Liver (tissue), 9 donors: ENCODE results near the gene IFT122. TPM values are rescaled to one million over a fixed set of nuclear protein-coding genes. Genes with fewer than 3 reads are reported as not detected.

Source experiments
- DNase-seq: peaks from one replicate; pipeline ENCODE4 v3.0.0-alpha.2; 2017; ENCODE audit warnings: low spot score
- H3K27ac ChIP-seq, 2 donors: one replicate each; pipeline ENCODE4 v1.7.0; 2013; ENCODE audit warnings: inconsistent platforms in 2 of 2, low read length in 2 of 2, control low read depth in 1 of 2, low read depth in 1 of 2, mild to moderate bottlenecking in 1 of 2
- H3K27me3 ChIP-seq, 4 donors: one replicate each; pipeline versions ENCODE4 v1.6.1 to v1.7.0; 2013; ENCODE audit warnings: low read length in 3 of 4, inconsistent platforms in 1 of 4, mild to moderate bottlenecking in 1 of 4, moderate library complexity in 1 of 4; ENCODE audit not compliant: control insufficient read depth in 4 of 4, insufficient read depth in 4 of 4
- H3K36me3 ChIP-seq, 4 donors: one replicate each; pipeline versions ENCODE4 v1.6.1 to v1.7.0; 2013; ENCODE audit warnings: low read length in 3 of 4, mild to moderate bottlenecking in 3 of 4, low read depth in 1 of 4, moderate library complexity in 1 of 4; ENCODE audit not compliant: control insufficient read depth in 4 of 4, insufficient read depth in 3 of 4
- H3K4me1 ChIP-seq, 4 donors: one replicate each; pipeline versions ENCODE4 v1.6.1 to v1.7.0; 2013; ENCODE audit warnings: low read length in 3 of 4, mild to moderate bottlenecking in 3 of 4, moderate library complexity in 1 of 4; ENCODE audit not compliant: control insufficient read depth in 4 of 4, insufficient read depth in 4 of 4
- H3K4me3 ChIP-seq, 3 donors: one replicate each; pipeline versions ENCODE4 v1.6.1 to v1.7.0; 2013; ENCODE audit warnings: low read length in 3 of 3, control low read depth in 1 of 3, low read depth in 1 of 3, mild to moderate bottlenecking in 1 of 3
- H3K9ac ChIP-seq, 2 donors: one replicate each; pipeline ENCODE4 v1.7.0; 2013; ENCODE audit warnings: low read length in 2 of 2, mild to moderate bottlenecking in 2 of 2, moderate library complexity in 2 of 2, control low read depth in 1 of 2, low read depth in 1 of 2
- H3K9me3 ChIP-seq, 4 donors: one replicate each; pipeline versions ENCODE4 v1.6.1 to v1.7.0; 2013; ENCODE audit warnings: low read length in 3 of 4; ENCODE audit not compliant: control insufficient read depth in 4 of 4
- ATF3 ChIP-seq: IDR thresholded peaks from 2 replicates; pipeline ENCODE4 v1.6.1; 2016; ENCODE audit warnings: antibody characterized with exemption
- CTCF ChIP-seq: fragments of 150-350 bp; IDR thresholded peaks from 2 replicates; pipeline ENCODE4 v1.5.1; 2017; ENCODE audit warnings: improper control_type of control experiment, low read depth, low read length; ENCODE audit not compliant: missing input control
- EGR1 ChIP-seq, 2 donors: IDR thresholded peaks; 2 replicates each; pipeline ENCODE4 v1.6.1; 2016 to 2018; ENCODE audit warnings: antibody characterized with exemption in 2 of 2, low read depth in 2 of 2
- FOXA1 ChIP-seq: IDR thresholded peaks from 2 replicates; pipeline ENCODE4 v1.6.1; 2016; ENCODE audit warnings: antibody characterized with exemption
- FOXA2 ChIP-seq: IDR thresholded peaks from 2 replicates; pipeline ENCODE4 v1.6.1; 2016; ENCODE audit warnings: antibody characterized with exemption
- GABPA ChIP-seq, 2 donors: IDR thresholded peaks in 1 of 2; conservative IDR thresholded peaks in 1 of 2; 2 replicates each; pipeline ENCODE4 v1.6.1; 2016; ENCODE audit warnings: antibody characterized with exemption in 2 of 2, mild to moderate bottlenecking in 1 of 2, moderate library complexity in 1 of 2
- HNF4A ChIP-seq, 2 donors: conservative IDR thresholded peaks; 2 replicates each; pipeline ENCODE4 v1.6.1; 2016; ENCODE audit warnings: antibody characterized with exemption in 2 of 2, mild to moderate bottlenecking in 2 of 2
- HNF4G ChIP-seq: IDR thresholded peaks from 2 replicates; pipeline ENCODE4 v1.6.1; 2016; ENCODE audit warnings: antibody characterized with exemption
- JUND ChIP-seq, 2 donors: IDR thresholded peaks; 2 replicates each; pipeline ENCODE4 v1.6.1; 2016; ENCODE audit warnings: antibody characterized with exemption in 2 of 2
- MAX ChIP-seq: IDR thresholded peaks from 2 replicates; pipeline ENCODE4 v1.6.1; 2016; ENCODE audit warnings: antibody characterized with exemption
- RAD21 ChIP-seq, 2 donors: IDR thresholded peaks; 2 replicates each; pipeline ENCODE4 v1.6.1; 2016; ENCODE audit warnings: antibody characterized with exemption in 2 of 2, mild to moderate bottlenecking in 2 of 2
- REST ChIP-seq: IDR thresholded peaks from 2 replicates; pipeline ENCODE4 v1.6.1; 2016; ENCODE audit warnings: antibody characterized with exemption, mild to moderate bottlenecking
- RXRA ChIP-seq, 2 donors: IDR thresholded peaks; 2 replicates each; pipeline ENCODE4 v1.6.1; 2017 to 2018; ENCODE audit warnings: antibody characterized with exemption in 2 of 2, mild to moderate bottlenecking in 1 of 2
- SP1 ChIP-seq: IDR thresholded peaks from 2 replicates; pipeline ENCODE4 v1.6.1; 2018; ENCODE audit warnings: antibody characterized with exemption, mild to moderate bottlenecking
- TAF1 ChIP-seq: conservative IDR thresholded peaks from 2 replicates; pipeline ENCODE4 v1.6.1; 2016; ENCODE audit warnings: antibody characterized with exemption, mild to moderate bottlenecking
- YY1 ChIP-seq: IDR thresholded peaks from 2 replicates; pipeline ENCODE4 v1.6.1; 2016; ENCODE audit warnings: antibody characterized with exemption, mild to moderate bottlenecking
- WGBS: extraction: QIAGEN DNeasy Blood & Tissue Kit; methylation state at CpG from one replicate; pipeline ENCODE4 v1.1.7; 2013; 5-methylcytosine and 5-hydroxymethylcytosine counted together
- polyA plus RNA-seq, 2 donors: library from polyadenylated mRNA; stranded (reverse) in 1 of 2; unstranded in 1 of 2; fragments of 200-250 nt in 1 of 2; fragments of >200 nt in 1 of 2; fragmentation: Nextera tagmentation in 1 of 2; extraction: Ambion mirVana in 1 of 2; gene quantifications; one replicate each; pipeline versions ENCODE4 v1.2.1 to v1.2.3, GENCODE V29; 2013 to 2015
- total RNA-seq, 2 donors: library from RNA; depleted of rRNA; stranded (reverse); fragments of >200 nt; gene quantifications; one replicate each; pipeline ENCODE4 v1.2.3, GENCODE V29; 2014
- donor health status: healthy.
- donor health status: healthy.
- donor health status: healthy.
- donor health status: healthy.
- donor health status: healthy.

IFT122 gene
- total and polyA plus RNA-seq, 4 donors = 3.3 to 25.8 (median 10.6) TPM

- peak; percentile 91 for TF ChIP-seq REST
These were observed 26.1 kb upstream of the IFT122 start (continued) for GRCh38 chr3:129413687-129414506.

- no peak for DNase-seq
- Histone ChIP-seq H3K9me3 (no peaks in the 10 kb centered on the region), H3K27me3 (no peaks in the 10 kb centered on the region), H3K4me1 (peaks cover 0 to 12% (median 2%) of the 10 kb centered on the region in 4 donors), H3K9ac (no peak overlapping the region), H3K4me3 (no peak overlapping the region), H3K27ac (no peak overlapping the region), H3K36me3 (no peaks in the 10 kb centered on the region)
- TF ChIP-seq HNF4A (conservative IDR thresholded peaks at IDR 0.05) = peak in 1 of 2 donors; percentile 26
- no peak for TF ChIP-seq JUND (IDR thresholded peaks at IDR 0.05)
- 90% methylated on average over 3 of the region's 3 CpGs for WGBS
These were observed 24.6 kb upstream of the IFT122 start for GRCh38 chr3:129415378-129415777.

- Histone ChIP-seq H3K27me3 (no peaks in the 10 kb centered on the region), H3K36me3 (no peaks in the 10 kb centered on the region), H3K9ac (no peak overlapping the region), H3K9me3 (no peaks in the 10 kb centered on the region), H3K4me3 (no peak overlapping the region), H3K27ac (no peak overlapping the region), H3K4me1 (peaks cover 0 to 12% (median 2%) of the 10 kb centered on the region in 4 donors)
- WGBS = 93% methylated on average over 6 of the region's 6 CpGs
- no peak for TF ChIP-seq HNF4A (conservative IDR thresholded peaks at IDR 0.05)
- no peak for TF ChIP-seq EGR1 (IDR thresholded peaks at IDR 0.05; ENCODE audit: low read depth in 2 of 2)
- TF ChIP-seq TAF1 = no peak
- TF ChIP-seq ATF3 = no peak
- TF ChIP-seq SP1 = no peak
- TF ChIP-seq FOXA2 = no peak
- TF ChIP-seq GABPA (IDR thresholded peaks at IDR 0.05 in 1 of 2, conservative IDR thresholded peaks at IDR 0.05 in 1 of 2) = no peak
- no peak for TF ChIP-seq MAX
- TF ChIP-seq CTCF = no peak
- TF ChIP-seq FOXA1 = no peak
- no peak for TF ChIP-seq HNF4G
- no peak for TF ChIP-seq RAD21 (IDR thresholded peaks at IDR 0.05)
- no peak for TF ChIP-seq JUND (IDR thresholded peaks at IDR 0.05)
- no peak for TF ChIP-seq YY1
- TF ChIP-seq RXRA (IDR thresholded peaks at IDR 0.05) = no peak
- TF ChIP-seq REST = no peak
- DNase-seq = no peak
These were observed 24.2 kb upstream of the IFT122 start for GRCh38 chr3:129415830-129416229.
